Right renal pelvis (tissue), 4 donors: Measurements from ENCODE around the gene POLR1A. TPM values are rescaled to one million over a fixed set of nuclear protein-coding genes. Genes with fewer than 3 reads are reported as not detected.

ENCODE experiments used
- DNase-seq, 4 donors: peaks; one replicate each; pipeline ENCODE4 v3.0.0-alpha.2; 2013; ENCODE audit warnings: low read depth in 4 of 4, low spot score in 3 of 4, missing footprints in 1 of 4
- polyA plus RNA-seq, 4 donors: library from polyadenylated mRNA; unstranded; fragments of 120-200 nt; gene quantifications; one replicate each; pipeline ENCODE4 v1.2.1, GENCODE V29; 2013; ENCODE audit not compliant: insufficient read length in 4 of 4

Gene POLR1A
- polyA plus RNA-seq: 10 to 100 TPM; 18.7 to 22.5 (median 19.8) TPM

- peak; percentile 87 to 95 (median 88) for DNase-seq
These were observed at the start of gene POLR1A for GRCh38 chr2:86105252-86105968. TSS of gene POLR1A (minus strand) at chr2:86105886. CDS start at chr2:86105776, 110 bp downstream.

- DNase-seq: no peak
These were observed 44.8 kb upstream of the POLR1A start for GRCh38 chr2:86150502-86150901.

- DNase-seq: no peak
These were observed 42.1 kb upstream of the POLR1A start for GRCh38 chr2:86147793-86148192.

GRCh38 chr2:86143926-86144685 lies 38.4 kb upstream of the POLR1A start:
- DNase-seq: no peak

- DNase-seq: no peak
These were observed 37.6 kb upstream of the POLR1A start for GRCh38 chr2:86143307-86143706.

GRCh38 chr2:86142436-86143257 lies 37.0 kb upstream of the POLR1A start:
- no peak for DNase-seq

GRCh38 chr2:86140969-86141392 lies 35.3 kb upstream of the POLR1A start:
- DNase-seq: peak in 3 of 4 donors; percentile 1 to 25 (median 14)

GRCh38 chr2:86139981-86140380 lies 34.3 kb upstream of the POLR1A start:
- DNase-seq: no peak

- no peak for DNase-seq
These were observed 33.3 kb upstream of the POLR1A start for GRCh38 chr2:86138736-86139625.

DNA sequence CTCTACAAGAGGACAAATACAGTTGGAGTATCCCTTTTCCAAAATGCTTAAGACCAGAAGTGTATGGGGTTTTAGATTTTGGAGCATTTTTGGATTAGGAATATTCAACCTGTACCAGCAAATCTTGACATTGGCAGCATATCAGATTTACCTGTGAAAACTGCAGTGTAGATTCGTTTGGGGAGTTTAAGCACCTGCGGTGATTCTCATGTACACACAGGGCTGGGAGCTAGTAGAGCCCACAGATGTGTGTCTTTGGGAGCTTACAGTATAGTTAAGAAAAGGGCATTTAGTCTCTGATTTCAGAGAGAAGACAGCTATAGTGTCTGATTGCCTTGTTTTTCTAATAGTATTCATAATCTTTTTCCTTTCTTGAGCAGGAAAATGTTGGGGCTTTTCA lies 30.5 kb upstream of the POLR1A start:
- no peak for DNase-seq

DNA sequence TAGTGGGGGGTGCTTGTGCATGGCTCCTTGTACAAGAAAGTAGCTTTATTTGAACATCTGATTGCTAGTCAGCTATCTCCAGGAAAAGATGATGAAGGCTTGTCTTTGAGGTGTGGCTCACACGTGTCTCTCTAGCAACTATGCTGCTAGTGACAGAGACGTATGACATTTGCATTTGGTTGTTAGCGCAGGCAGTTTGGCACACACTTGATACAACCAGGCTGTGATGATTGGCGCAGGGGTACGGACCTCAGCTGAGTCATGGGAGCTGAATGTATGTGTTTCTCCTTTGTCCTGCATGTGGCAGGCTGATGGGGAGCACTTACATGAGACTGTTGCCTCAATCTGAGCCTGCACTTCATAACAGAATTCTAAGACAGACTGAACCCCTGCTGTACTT lies 30.0 kb upstream of the POLR1A start:
- no peak for DNase-seq

DNA sequence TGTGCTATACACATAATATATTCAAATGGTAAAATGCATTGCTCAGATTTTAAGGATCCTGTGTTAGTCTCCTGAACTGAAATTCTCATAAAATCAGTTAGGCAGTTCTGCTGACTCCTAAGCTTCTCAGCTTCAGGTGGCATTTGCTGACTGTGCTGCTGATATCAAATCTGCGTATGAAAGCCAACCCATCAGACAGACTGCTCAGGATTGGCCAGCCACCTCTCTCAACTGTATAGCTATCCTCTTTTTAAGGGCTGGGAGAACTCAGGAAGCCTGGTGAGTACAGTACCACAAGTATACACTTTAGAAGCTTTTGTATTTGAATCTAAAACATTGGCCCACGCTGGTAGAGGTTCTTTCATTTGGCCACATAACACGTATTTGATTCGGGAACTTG lies 29.0 kb upstream of the POLR1A start:
- DNase-seq: no peak

GRCh38 chr2:86124683-86125082 lies 19.0 kb upstream of the POLR1A start:
- no peak for DNase-seq

GRCh38 chr2:86123328-86123925 lies 17.7 kb upstream of the POLR1A start:
- DNase-seq: no peak

GRCh38 chr2:86118130-86118529 lies 12.4 kb upstream of the POLR1A start:
- DNase-seq: no peak

- DNase-seq: no peak
These were observed 1.3 kb upstream of the POLR1A start for GRCh38 chr2:86107031-86107430.

- peak; percentile 84 to 90 (median 89) for DNase-seq
These were observed 571 bp upstream of the POLR1A start, which contains the start of gene PTCD3 for GRCh38 chr2:86105969-86106945. TSS of gene PTCD3 (plus strand) at chr2:86106235. CDS start at chr2:86106248, 13 bp downstream.

DNA sequence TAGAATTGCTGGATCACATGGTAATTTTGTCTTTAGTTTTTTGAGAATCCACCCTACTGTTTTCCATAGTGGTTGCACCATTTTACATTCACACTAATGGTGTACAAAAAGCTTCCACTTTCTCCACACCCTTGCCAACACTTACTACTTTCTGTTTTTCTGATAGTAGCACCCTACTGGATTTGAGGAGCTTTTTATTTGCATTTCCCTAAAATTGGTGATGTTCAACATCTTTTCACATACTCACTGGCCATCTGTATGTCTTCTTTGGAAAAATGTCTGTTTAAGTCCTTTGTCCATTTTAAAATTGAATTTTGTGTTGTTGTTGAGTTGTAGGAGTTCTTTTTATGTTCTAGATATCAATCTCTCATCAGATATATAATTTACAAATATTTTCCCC lies 3.5 kb downstream of the POLR1A start:
- DNase-seq: no peak
